Ishikawa (cell line): ENCODE results near the gene YTHDF1.

Experiments
- CEBPB ChIP-seq: IDR thresholded peaks from 2 replicates; pipeline ENCODE4 v1.6.1; 2012
- CREB1 ChIP-seq: IDR thresholded peaks from 2 replicates; pipeline ENCODE4 v1.6.1; 2012; ENCODE audit warnings: low read depth
- EP300 ChIP-seq: IDR thresholded peaks from 2 replicates; pipeline ENCODE4 v1.6.1; 2012; ENCODE audit warnings: borderline replicate concordance
- FOXM1 ChIP-seq: IDR thresholded peaks from 2 replicates; pipeline ENCODE4 v1.6.1; 2012; ENCODE audit warnings: low read depth, borderline replicate concordance
- NFIC ChIP-seq: IDR thresholded peaks from 2 replicates; pipeline ENCODE4 v1.6.1; 2012
- RAD21 ChIP-seq: IDR thresholded peaks from 2 replicates; pipeline ENCODE4 v1.6.1; 2012; ENCODE audit warnings: low read depth
- TAF1 ChIP-seq: IDR thresholded peaks from 2 replicates; pipeline ENCODE4 v1.6.1; 2012; ENCODE audit warnings: low read depth, mild to moderate bottlenecking
- TEAD4 ChIP-seq: IDR thresholded peaks from 2 replicates; pipeline ENCODE4 v1.6.1; 2012
- YY1 ChIP-seq: IDR thresholded peaks from 2 replicates; pipeline ENCODE4 v1.6.1; 2012; ENCODE audit warnings: low read depth
- ZBTB7A ChIP-seq: IDR thresholded peaks from 2 replicates; pipeline ENCODE4 v1.6.1; 2012; ENCODE audit warnings: low read depth
- TF ChIP-seq, protein P1 (sequence below): IDR thresholded peaks from 2 replicates; pipeline ENCODE4 v1.6.1; 2012

DNA sequence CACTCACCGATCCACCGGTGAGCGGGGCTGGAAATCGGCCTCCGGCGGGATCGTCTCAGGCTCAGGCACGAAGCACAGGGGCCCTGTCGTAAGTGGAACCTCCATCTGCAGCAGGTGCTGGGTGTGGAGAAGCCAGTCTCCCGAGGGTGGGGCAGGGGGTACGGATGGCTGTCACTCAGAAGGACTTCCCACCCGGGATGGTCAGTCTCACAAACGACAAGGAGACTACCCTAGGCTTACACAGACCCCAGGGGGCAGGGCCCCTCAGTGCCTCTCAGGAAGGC, 27.8 kb downstream of the YTHDF1 start:
- TF ChIP-seq RAD21 (no peak), NFIC (no peak), EP300 (no peak), TEAD4 (no peak), FOXM1 (no peak), CEBPB (no peak), YY1 (no peak), TAF1 (no peak), CREB1 (no peak), ZBTB7A (no peak)
- TF ChIP-seq, protein P1, sequence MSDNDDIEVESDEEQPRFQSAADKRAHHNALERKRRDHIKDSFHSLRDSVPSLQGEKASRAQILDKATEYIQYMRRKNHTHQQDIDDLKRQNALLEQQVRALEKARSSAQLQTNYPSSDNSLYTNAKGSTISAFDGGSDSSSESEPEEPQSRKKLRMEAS, result no peak
